Neutrophil (primary cell): Measurements from ENCODE around the gene DCP2.

ENCODE experiments used
- H3K27ac ChIP-seq: fragments of 200-600 bp; sonication (generic); 2 replicates; pipeline ENCODE4 v1.5.1; 2016; ENCODE audit warnings: mild to moderate bottlenecking, moderate library complexity
- H3K27me3 ChIP-seq: fragments of 200-600 bp; sonication (generic); 2 replicates; pipeline ENCODE4 v1.6.0; 2016; ENCODE audit warnings: mild to moderate bottlenecking
- H3K36me3 ChIP-seq: fragments of 200-600 bp; sonication (generic); 2 replicates; pipeline ENCODE4 v1.5.1; 2017
- H3K4me1 ChIP-seq, 2 experiments: fragments of 200-600 bp in 1 of 2; sonication (generic) in 1 of 2; 1 replicate in 1 of 2; 2 replicates in 1 of 2; pipeline versions ENCODE4 v1.5.1 to v1.6.1; 2013 to 2016; ENCODE audit warnings: low read depth in 1 of 2, low read length in 1 of 2, mild to moderate bottlenecking in 1 of 2, moderate library complexity in 1 of 2; ENCODE audit not compliant: control insufficient read depth in 1 of 2, insufficient read depth in 1 of 2
- H3K4me3 ChIP-seq, 2 experiments: fragments of 200-600 bp in 1 of 2; sonication (generic) in 1 of 2; 1 replicate in 1 of 2; 2 replicates in 1 of 2; pipeline ENCODE4 v1.5.1; 2013 to 2016; ENCODE audit warnings: low read depth in 1 of 2, low read length in 1 of 2, mild to moderate bottlenecking in 1 of 2, moderate library complexity in 1 of 2
- H3K9me3 ChIP-seq: fragments of 200-600 bp; sonication (generic); 2 replicates; pipeline ENCODE4 v1.5.1; 2016
- CTCF ChIP-seq: fragments of 200-600 bp; sonication (generic); IDR thresholded peaks from 2 replicates; pipeline ENCODE4 v1.5.1; 2016; ENCODE audit warnings: antibody characterized with exemption

Gene DCP2

GRCh38 chr5:113047234-113047633 is 70.6 kb downstream of the DCP2 start:
- H3K27me3 ChIP-seq, result no peaks in the 10 kb centered on the region
- H3K36me3 ChIP-seq, result no peaks in the 10 kb centered on the region
- H3K4me3 ChIP-seq, result no peak overlapping the region
- no peaks in the 10 kb centered on the region for H3K9me3 ChIP-seq
- no peak for TF ChIP-seq CTCF
- peaks cover 4 to 8% of the 10 kb centered on the region in 2 experiments for H3K4me1 ChIP-seq
- no peak overlapping the region for H3K27ac ChIP-seq

DNA sequence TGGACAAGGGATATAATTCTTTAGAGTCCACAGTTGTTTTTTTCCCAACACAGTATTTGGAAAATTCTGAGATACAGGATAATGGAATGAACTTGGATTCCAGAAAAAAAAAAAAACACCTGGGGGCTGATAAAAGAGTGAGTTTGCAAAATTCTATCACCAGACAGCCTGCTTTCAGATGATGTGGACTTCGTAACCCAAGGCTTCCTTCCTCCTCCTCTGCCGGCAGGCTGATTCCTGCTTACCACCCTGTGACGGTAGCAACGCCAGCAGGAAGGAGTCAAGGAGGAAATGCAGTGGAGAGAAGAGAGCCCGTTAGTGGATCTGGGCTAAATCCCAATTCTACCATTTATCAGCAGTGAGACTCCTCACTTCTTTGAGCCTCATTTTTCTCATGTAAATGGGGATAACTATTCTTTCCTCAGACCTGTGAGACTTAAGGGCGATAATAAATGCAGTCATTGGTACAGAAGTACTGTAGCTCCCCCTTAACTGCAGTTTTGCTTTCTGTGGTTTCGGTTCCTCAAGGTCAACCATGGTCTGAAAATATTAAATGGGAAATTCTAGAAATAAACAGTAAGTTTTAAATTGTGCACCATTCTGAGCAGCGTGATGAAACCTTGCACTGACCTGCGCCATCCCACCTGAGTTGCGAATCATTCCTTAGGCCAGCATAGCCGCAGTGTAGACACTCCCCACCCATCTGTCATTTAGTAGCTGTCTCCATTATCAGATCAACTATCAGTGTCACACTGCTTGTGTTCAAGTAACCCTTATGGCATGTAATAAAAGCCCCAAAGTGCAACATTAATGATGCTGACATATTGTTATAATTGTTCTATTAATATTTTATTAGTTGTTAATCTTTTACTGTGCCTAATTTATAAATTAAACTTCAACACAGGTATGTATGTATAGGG is 71.4 kb downstream of the DCP2 start:
- Histone ChIP-seq H3K4me1 (peaks cover 4 to 8% of the 10 kb centered on the region in 2 experiments), H3K27me3 (no peaks in the 10 kb centered on the region), H3K4me3 (no peak overlapping the region), H3K9me3 (no peaks in the 10 kb centered on the region), H3K36me3 (no peaks in the 10 kb centered on the region), H3K27ac (no peak overlapping the region)
- TF ChIP-seq CTCF, result no peak

GRCh38 chr5:113048931-113049330 is 72.3 kb downstream of the DCP2 start:
- Histone ChIP-seq H3K27ac (no peak overlapping the region), H3K4me1 (peaks cover 4 to 8% of the 10 kb centered on the region in 2 experiments), H3K27me3 (no peaks in the 10 kb centered on the region), H3K36me3 (no peaks in the 10 kb centered on the region), H3K9me3 (no peaks in the 10 kb centered on the region), H3K4me3 (no peak overlapping the region)
- TF ChIP-seq CTCF, result no peak

- H3K4me3 ChIP-seq, result no peak overlapping the region
- H3K9me3 ChIP-seq, result no peaks in the 10 kb centered on the region
- peaks cover 4 to 8% of the 10 kb centered on the region in 2 experiments for H3K4me1 ChIP-seq
- no peak for TF ChIP-seq CTCF
- H3K27me3 ChIP-seq, result no peaks in the 10 kb centered on the region
- H3K36me3 ChIP-seq, result no peaks in the 10 kb centered on the region
- H3K27ac ChIP-seq, result no peak overlapping the region
These were observed 74.3 kb downstream of the DCP2 start for GRCh38 chr5:113050721-113051382.

GRCh38 chr5:113052041-113052795 is 75.6 kb downstream of the DCP2 start:
- Histone ChIP-seq H3K4me1 (peaks cover 4 to 7% of the 10 kb centered on the region in 2 experiments), H3K27ac (no peak overlapping the region), H3K9me3 (no peaks in the 10 kb centered on the region), H3K4me3 (no peak overlapping the region), H3K27me3 (no peaks in the 10 kb centered on the region), H3K36me3 (no peaks in the 10 kb centered on the region)
- TF ChIP-seq CTCF, result no peak
